Astrocyte of the cerebellum (primary cell): ENCODE measurements around the gene KLHL6.
"Not testable (repeated sequence)": the region's sequence is repeated elsewhere in the genome, so short reads cannot be mapped to it uniquely, and the experiment has no call there.

Experiments
- DNase-seq: peaks from one replicate; pipeline ENCODE4 v3.0.0-alpha.2; 2011; ENCODE audit warnings: low read depth
- H3K4me3 ChIP-seq: 2 replicates; pipeline ENCODE4 v1.5.1; 2011; ENCODE audit warnings: mild to moderate bottlenecking, low read depth, low read length, moderate library complexity
- CTCF ChIP-seq: IDR thresholded peaks from 2 replicates; pipeline ENCODE4 v1.5.1; 2012; ENCODE audit warnings: low read length, low read depth, moderate library complexity, mild to moderate bottlenecking; ENCODE audit errors: missing control alignments
- in situ Hi-C: cut with HindIII; loops from 2 replicates; pipeline ENCODE4 v1.10.0; 2017; ENCODE audit warnings: low sequenced_read_pairs

Gene KLHL6

DNA sequence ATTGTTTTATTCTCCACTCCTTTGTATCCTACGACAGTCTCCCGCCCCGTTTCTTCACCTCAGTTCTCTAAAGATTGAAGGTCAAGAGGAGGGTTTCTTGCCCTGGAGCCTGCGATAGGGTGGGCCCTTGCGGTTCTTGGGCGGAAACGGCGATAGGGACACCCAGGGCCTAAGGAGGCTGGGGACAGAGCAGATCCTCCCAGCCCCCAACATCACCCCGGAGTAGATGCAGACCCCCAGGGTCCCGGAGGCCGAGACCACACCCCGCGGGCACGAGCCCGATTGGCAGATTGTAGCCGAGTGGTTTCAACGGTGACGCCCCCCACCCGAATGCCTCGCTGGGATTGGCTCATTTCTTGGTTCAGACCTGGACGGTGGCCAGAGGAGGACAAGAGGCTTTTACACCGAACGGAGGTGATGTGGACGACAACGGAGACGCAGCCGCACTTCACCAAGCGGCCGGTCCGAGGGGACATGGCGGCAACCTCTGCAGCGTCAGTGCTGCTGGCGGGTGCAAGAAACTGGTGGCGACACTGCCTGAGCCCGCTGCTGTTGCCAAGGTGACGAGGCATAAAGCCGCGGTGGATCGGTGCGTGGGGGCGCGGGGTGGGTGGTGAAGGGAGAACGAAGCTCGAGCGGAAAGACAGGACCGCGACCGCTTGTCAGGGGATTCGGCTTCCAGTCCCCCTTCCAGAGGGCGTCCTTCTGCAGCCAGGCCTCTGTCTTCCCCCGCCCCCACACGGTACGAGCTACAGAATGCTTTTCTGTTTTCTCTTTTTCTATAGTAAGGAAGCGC is 108.1 kb downstream of the KLHL6 start:
- peak; percentile 47 for DNase-seq
- peak overlapping the region; percentile 94 for H3K4me3 ChIP-seq
- in situ Hi-C loops = no loop called here
- TF ChIP-seq CTCF = no peak

- TF ChIP-seq CTCF = no peak
Measured at GRCh38 chr3:183446838-183447205, 108.7 kb downstream of the KLHL6 start.

DNA sequence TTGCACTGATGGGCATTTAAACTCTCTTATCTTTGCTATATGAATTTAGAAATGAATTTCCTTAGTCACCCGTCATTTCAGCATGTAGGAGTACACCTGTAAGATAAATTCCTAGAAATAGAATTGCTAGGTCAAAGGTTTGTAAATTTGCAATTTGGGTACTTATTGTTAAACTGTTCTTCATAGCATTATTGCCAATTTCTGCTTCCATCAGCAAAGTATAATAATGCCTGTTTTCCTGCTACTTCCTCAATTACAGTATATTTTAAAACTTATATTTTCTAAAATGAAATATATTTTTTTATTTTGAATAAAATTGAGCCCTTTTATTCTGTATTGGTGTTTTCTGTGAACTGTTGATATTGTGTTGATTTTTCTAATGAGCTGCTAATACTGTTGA is 110.8 kb downstream of the KLHL6 start:
- TF ChIP-seq CTCF = no peak
- in situ Hi-C loops = no loop called here
- DNase-seq = no peak

More at GRCh38 chr3:183446838-183447205, 108.7 kb downstream of the KLHL6 start:
- peak overlapping the region; percentile 94 for H3K4me3 ChIP-seq
- DNase-seq = no peak
- in situ Hi-C loops = no loop called here

DNA sequence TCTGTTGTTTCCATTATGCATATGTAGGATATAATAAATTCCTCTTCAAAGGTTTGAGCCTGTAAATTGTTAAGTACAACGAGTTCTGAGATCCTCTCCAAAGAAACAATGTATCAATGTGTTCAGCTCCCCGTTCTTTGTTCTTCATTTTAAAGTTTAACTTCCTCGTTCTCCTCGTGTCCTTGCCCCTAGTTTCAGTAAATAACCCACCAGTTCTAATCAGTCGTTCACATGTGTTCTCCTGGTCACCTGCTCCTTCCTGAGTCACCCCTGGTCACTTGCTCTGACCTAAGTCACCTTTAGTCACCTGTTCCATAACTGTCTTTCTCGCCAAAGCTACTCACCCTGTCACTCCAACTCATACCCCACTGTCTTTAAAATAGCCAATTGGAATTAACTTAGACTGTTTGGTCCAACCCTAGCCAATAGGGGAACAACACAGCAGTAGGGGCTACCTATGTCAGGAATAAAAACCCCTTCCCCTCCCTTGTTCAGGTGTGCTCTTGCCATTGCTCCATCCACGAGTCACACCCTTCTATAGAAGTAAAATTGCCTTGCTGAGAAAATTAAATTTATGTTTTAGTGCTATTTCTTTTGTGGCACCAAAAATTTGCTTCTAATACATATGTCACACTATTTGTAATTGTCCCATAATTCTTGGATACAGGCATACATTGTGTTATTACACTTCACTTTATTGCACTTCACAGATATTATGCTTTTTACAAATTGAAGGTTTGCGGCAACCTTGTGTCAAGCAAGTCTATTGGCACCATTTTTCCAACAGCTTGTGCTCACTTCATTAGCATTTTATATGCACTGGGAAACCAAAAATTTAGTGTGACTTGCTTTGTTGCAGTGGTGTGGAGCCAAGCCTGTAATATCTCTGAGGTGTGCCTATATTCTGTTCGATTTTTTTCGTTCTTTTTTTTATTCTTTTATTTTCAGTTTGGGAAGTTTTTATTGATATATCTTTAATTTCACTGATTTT is 111.8 kb downstream of the KLHL6 start:
- in situ Hi-C loops = no loop called here
- DNase-seq = no peak
- no peak for TF ChIP-seq CTCF
- H3K4me3 ChIP-seq = no peak overlapping the region

More for the DNA sequence above, 110.8 kb downstream of the KLHL6 start:
- no peak overlapping the region for H3K4me3 ChIP-seq

DNA sequence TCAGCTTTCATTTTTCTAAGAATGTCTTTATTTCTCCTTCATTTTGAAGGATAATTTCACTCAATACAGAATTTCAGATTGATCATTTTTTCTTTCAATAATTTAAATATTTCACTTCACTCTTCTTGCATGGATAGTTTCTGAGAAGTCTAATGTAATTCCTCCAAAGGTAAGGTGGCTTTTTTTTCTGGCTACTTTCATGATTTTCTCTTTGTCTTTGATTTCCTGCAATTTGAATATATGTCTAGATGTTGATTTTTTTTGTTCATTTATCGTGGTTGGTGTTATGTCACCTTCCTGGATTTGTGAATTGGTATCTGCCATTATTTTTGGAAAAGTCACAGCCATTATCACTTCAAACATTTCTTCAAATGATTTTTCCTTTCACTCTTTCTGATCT is 112.5 kb downstream of the KLHL6 start:
- no peak for DNase-seq
- in situ Hi-C loops = no loop called here
- H3K4me3 ChIP-seq = no peak overlapping the region
- TF ChIP-seq CTCF = no peak

GRCh38 chr3:183440521-183440920 is 115.0 kb downstream of the KLHL6 start:
- DNase-seq, H3K4me3 ChIP-seq, in situ Hi-C loops: not testable (repeated sequence)
